GM18499 (cell line): ENCODE measurements around the gene ACTA2.
A peak's percentile ranks its signal among the peaks of the same experiment; 100 is the strongest.

Source experiments
- ATAC-seq: cut with Tn5 transposase; IDR thresholded peaks from one replicate; pipeline ENCODE4 v1.9.1; 2021; ENCODE audit warnings: moderate number of reproducible peaks; ENCODE audit not compliant: insufficient read depth, unreplicated experiment

The ACTA2 gene

DNA sequence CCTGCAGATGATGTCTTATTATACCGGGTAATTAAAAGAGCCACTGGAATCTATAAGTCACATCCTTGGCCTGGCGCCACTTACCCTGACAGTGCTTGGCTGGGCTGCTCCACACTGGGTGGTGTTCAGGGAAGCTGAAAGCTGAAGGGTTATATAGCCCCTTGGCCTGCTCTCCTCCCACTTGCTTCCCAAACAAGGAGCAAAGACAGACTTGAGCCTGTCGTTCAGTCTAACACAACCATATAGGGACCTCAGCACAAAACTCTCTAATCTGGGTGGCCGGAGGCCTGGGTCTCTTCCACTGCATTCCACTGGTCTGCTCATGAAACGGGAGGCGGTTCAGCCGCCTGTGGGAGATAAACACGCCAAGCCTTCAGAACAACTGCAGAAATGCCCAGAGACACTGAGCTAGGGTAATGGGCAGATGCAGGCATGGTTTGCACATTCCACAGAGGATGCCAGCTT is at the start of gene ACTA2:
Gene ACTA2 (minus strand): TSS at position 127 of the 465 bp plus-strand sequence. CDS start 3,843 bp downstream, outside the sequence.
- ATAC-seq: no peak

GRCh38 chr10:89001729-89002072 is 49.1 kb upstream of the ACTA2 start:
- no peak for ATAC-seq

DNA sequence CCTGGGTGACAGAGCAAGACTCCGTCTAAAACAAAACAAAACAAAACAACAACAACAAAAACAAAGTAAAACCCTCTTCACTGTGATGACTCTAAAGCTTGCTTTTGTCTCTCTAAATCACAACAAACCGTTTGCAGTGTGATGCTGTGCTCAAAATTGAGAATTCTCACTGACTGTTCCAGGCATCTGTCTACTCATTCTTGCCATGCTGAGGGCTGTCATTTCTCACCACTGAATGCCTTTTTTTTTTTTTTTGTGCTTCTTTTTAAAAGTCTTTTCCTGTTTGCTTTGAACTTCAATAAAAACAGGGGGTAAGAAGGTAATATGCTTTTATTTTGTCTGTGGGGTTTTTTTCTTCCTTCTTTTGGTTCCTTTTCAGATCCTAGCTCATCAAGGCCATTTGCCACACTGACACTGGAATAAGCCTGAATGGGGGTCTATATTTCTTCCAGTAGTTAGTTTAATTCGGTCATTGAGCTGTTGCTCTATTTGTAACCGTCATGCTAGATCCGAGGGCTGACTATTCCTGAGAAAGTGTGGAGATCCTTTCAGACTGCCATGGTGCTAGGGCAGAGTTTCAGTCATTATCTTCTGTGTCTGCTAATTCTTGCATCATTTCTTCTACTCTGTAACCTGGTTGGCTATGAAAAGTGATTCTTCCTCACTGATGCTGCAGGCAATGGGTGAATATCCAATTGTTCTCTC is 48.6 kb upstream of the ACTA2 start:
- no peak for ATAC-seq

GRCh38 chr10:88999625-89000024 is 47.1 kb upstream of the ACTA2 start:
- no peak for ATAC-seq

DNA sequence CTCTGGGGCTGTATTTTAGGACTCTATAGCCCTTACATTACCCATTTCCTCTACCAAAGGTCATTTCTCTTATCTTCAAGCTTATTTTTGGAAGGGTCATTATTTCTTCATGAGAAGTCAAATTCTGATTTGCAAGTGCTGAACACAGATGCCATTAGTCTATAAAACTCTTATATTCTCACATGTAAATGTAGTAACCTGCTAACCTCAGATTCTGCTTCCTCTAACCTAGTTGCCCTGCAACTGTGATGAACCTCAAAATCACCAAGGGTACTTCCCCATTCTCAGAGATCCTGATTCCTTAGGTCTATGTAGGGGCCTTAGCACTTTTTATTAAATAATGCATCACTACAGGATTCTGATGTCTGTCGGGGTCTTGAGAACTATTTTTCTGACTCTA is 44.4 kb upstream of the ACTA2 start:
- ATAC-seq: peak; percentile 60

- no peak for ATAC-seq
Measured at GRCh38 chr10:88995156-88995876, 42.7 kb upstream of the ACTA2 start.

DNA sequence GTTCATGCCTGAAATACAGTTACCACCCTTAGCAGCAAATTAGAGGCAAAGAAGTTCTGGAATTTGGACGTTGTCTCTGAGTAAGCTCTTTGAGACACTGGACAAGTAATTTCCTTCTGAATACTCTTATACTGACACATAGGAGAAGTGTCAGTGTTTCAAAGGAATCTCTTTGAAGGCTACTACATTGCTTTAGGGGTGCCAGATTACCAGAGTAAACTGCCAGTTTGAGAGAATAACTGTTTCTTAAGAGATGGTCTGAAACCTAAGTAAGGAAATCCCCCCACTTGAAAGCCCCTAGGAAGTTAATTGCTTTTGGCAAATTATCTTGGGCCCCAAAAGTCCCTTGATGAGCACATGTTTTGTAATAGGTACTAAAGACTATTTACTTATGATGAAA is 41.4 kb upstream of the ACTA2 start:
- ATAC-seq: no peak

DNA sequence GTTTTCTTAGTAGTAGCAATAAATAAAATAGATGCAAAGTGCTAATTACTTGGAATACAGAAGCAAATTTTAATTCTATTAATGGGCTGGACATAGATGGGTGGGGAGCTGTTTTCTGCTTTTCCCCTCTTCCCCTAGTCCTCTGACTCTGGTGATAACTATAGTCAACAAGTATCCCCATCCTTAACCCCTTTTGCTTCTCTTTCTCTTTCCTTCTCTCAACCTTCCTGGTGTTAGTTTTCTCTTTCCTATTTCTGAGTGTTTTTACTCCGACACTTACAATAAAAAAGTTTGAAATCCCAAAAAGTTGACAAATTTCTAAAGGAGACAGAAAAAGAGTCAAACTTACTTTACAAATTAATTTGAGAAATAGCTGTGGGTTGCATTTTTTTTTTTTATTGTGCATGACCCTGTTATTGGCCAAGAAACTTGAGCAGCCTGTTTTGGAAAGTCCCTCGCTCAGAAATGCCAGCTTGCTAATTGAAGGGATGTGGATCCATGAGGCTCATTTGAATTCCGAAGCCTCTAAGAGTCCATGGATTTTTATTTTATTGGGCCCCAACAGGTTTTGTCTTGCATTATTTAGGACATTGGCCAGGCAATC is 40.5 kb upstream of the ACTA2 start:
- no peak for ATAC-seq

- ATAC-seq: no peak
Measured at GRCh38 chr10:88991899-88992320, 39.3 kb upstream of the ACTA2 start.

DNA sequence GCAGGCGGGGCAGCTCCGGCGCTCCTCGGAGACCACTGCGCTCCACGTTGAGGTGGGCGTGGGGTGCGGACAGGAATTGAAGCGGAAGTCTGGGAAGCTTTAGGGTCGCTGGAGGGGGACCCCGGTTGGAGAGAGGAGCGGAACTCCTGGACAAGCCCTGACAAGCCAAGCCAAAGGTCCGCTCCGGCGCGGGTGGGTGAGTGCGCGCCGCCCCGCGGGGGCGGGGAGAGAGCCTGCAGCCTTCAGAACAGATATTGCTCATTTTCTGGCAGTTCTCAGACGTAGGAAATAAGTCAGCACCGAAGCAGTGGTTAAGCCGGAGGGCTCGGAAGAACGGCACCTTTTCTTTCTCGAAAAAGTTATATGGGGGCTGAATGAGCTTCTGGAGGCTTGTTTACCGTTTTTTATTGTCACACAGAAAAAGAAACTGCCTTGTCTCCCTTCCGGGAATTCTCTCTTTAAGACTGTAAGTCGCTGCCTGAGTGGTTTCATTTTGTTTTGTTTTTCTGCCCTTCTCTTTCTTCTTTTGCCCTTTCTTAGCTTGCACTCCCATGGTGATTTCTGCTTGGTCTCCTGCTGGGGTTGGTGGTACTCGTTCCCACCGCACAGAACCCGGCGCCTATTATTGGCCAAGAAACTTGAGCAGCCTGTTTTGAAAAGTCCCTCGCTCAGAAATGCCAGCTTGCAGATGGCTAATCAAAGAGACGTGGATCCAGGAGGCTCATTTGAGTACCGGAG is 38.8 kb upstream of the ACTA2 start:
- ATAC-seq: peak; percentile 9

DNA sequence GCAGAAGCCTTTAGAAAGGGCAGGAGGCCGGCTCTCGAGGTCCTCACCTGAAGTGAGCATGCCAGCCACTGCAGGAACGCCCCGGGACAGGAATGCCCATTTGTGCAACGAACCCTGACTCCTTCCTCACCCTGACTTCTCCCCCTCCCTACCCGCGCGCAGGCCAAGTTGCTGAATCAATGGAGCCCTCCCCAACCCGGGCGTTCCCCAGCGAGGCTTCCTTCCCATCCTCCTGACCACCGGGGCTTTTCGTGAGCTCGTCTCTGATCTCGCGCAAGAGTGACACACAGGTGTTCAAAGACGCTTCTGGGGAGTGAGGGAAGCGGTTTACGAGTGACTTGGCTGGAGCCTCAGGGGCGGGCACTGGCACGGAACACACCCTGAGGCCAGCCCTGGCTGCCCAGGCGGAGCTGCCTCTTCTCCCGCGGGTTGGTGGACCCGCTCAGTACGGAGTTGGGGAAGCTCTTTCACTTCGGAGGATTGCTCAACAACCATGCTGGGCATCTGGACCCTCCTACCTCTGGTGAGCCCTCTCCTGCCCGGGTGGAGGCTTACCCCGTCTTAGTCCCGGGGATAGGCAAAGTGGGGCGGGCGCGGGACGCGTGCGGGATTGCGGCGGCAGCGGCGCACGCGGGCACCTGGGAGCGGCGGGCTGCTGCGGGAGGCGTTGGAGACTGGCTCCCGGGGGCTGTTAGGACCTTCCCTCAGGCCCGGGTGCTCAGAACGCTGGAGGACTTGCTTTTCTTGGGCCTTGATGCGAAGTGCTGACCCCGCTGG is 38.0 kb upstream of the ACTA2 start, which contains the start of gene FAS:
Gene FAS (plus strand): TSS at position 415 of the 777 bp plus-strand sequence. CDS start 79 bp downstream, at position 494.
- ATAC-seq: peak; percentile 37

GRCh38 chr10:88989824-88990383 is 37.3 kb upstream of the ACTA2 start:
- ATAC-seq: no peak

- no peak for ATAC-seq
Measured at GRCh38 chr10:88989423-88989822, 36.9 kb upstream of the ACTA2 start.

DNA sequence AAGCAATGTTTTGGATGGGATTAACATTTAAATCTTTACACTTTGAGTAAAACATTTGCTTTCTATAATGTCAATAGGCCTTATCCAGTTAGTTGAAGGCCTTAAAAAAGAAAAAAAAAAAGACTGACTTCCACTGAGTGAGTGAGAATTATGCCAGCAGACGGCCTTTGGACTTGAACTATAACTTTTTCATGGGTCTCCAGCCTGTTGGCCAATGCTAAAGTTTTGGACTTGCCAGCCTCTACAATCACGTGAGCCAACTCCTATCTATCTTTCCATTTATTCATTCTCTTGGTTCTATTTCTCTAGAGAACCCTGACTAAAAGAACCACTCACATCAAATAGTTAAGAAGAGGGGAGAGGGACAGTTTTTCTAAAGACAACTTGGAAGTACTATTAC is 35.3 kb upstream of the ACTA2 start:
- ATAC-seq: no peak

DNA sequence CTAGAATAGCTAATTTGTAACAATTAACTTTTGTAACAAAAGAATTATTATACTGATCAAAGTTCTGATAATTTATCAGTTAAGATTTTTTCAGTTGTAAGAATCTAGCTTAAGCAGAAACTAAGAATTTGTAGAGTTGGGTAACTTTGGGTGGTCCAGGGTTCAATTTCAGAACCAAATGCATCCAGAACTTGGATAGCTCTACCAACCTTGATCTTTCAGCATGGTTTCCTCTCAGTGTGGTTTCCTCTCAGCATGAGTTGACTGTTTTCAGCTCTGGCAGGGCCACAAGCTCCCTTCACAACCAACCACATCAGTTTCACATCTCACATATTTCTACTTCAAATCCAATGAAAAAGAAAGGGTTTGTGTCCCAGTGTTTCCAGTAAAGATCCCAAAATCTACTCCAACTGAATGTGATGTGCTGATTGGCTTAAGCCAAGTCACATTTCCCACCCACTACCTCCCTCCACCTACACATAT is 34.7 kb upstream of the ACTA2 start:
- no peak for ATAC-seq

GRCh38 chr10:88986549-88987242 is 34.1 kb upstream of the ACTA2 start:
- no peak for ATAC-seq

DNA sequence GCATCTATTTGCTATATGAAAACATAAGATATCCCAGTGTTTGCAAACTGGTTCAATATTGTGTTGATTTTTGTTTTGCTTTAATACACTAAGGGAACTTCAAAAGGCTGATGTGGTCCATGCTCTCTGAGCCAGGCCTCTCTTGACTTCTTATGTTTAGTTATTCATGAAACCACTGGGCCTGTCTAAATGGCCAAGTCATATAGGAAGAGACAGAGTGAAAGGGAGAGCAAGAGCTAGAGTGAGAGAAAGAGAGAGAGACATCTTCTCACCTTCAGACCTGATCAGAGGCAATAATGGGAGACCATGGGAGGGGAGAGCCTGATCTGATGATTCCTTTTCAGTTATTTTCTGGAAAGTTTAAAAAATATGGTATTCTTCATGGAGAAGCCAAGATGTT is 32.0 kb upstream of the ACTA2 start:
- no peak for ATAC-seq

DNA sequence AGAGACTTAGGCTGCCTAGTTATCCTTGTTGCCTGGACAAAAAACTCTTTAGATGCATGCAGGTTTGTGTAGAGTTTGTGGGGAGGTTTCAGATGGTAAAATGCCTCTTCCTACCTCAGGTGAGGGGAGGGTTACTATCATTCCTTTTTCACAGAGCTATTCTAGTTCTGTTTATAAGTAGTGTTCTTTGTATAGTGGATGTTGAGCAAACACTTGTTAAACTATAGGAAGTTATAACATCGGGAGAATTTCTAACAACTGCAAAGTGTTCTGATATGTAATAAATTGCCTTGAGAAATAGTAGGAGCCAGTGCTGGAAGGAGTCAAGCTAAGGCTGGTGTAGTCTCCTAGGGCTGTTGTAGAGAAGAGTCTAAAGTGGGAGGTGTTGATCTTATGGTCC is 31.4 kb upstream of the ACTA2 start:
- no peak for ATAC-seq

DNA sequence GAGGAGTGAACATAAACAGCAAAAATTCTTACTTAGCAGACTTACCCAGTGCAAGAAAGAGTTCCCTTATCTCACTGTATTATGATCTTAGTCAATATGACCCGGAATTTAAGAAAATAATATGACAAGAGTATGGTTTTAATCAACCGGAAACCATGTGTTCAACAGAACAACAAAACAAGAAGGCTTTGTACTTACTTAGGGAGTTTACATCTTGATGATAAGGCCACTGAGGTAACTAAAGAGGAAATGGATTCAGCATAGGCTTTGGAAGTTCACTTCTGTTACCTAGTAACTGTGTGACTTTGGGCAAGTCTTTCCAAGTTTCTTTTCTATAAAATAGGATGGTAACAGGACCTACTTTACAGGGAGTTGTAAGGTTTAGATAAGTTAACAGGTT is 30.6 kb upstream of the ACTA2 start:
- ATAC-seq: no peak
